Kidney glomerular epithelial cell (primary cell): ENCODE measurements around the gene TAS2R3.

Experiments
- DNase-seq: peaks from one replicate; lab custom pipeline; 2025; lab: John Stamatoyannopoulos, UW

The TAS2R3 gene

GRCh38 chr7:141785706-141786552 is 22.0 kb downstream of the TAS2R3 start:
- DNase-seq: peak; percentile 78

- no peak for DNase-seq
Observed at GRCh38 chr7:141788296-141788695, 24.4 kb downstream of the TAS2R3 start.

GRCh38 chr7:141789917-141790316 is 26.0 kb downstream of the TAS2R3 start, which contains the start of gene TAS2R5:
TSS of gene TAS2R5 (plus strand) at chr7:141790217. CDS start at chr7:141790362, 145 bp downstream.
- no peak for DNase-seq

GRCh38 chr7:141792526-141792925 is 28.6 kb downstream of the TAS2R3 start:
- DNase-seq: no peak
